Vagina (tissue), 2 donors: ENCODE results near the gene CTR9.

Experiments used
- CTCF ChIP-seq, 3 experiments: fragments of 450-650 bp in 2 of 3; fragments of 200-600 bp in 1 of 3; sonication (generic) in 1 of 3; IDR thresholded peaks; one replicate each; pipeline ENCODE4 v1.5.1; 2017 to 2019; ENCODE audit warnings: antibody characterized with exemption in 3 of 3, mild to moderate bottlenecking in 2 of 3, moderate library complexity in 2 of 3
- POLR2A ChIP-seq, 2 donors: fragments of 450-650 bp; IDR thresholded peaks; one replicate each; pipeline ENCODE4 v1.6.1; 2017; ENCODE audit warnings: antibody characterized with exemption in 2 of 2, mild to moderate bottlenecking in 2 of 2, moderate library complexity in 2 of 2

- TF ChIP-seq POLR2A (IDR thresholded peaks at IDR 0.05) (no peak), CTCF (IDR thresholded peaks at IDR 0.05) (no peak)
Observed at GRCh38 chr11:10806206-10806605, 55.2 kb downstream of the CTR9 start.
